Ishikawa (cell line): ENCODE results near the gene HOXA5.

Experiments
- CEBPB ChIP-seq: IDR thresholded peaks from 2 replicates; pipeline ENCODE4 v1.6.1; 2012
- CREB1 ChIP-seq: IDR thresholded peaks from 2 replicates; pipeline ENCODE4 v1.6.1; 2012; ENCODE audit warnings: low read depth
- EGR1 ChIP-seq: IDR thresholded peaks from 2 replicates; pipeline ENCODE4 v1.6.1; 2012
- EP300 ChIP-seq: IDR thresholded peaks from 2 replicates; pipeline ENCODE4 v1.6.1; 2012; ENCODE audit warnings: borderline replicate concordance
- FOXM1 ChIP-seq: IDR thresholded peaks from 2 replicates; pipeline ENCODE4 v1.6.1; 2012; ENCODE audit warnings: low read depth, borderline replicate concordance
- NFIC ChIP-seq: IDR thresholded peaks from 2 replicates; pipeline ENCODE4 v1.6.1; 2012
- RAD21 ChIP-seq: IDR thresholded peaks from 2 replicates; pipeline ENCODE4 v1.6.1; 2012; ENCODE audit warnings: low read depth
- TAF1 ChIP-seq: IDR thresholded peaks from 2 replicates; pipeline ENCODE4 v1.6.1; 2012; ENCODE audit warnings: low read depth, mild to moderate bottlenecking
- TCF12 ChIP-seq: IDR thresholded peaks from 2 replicates; pipeline ENCODE4 v1.6.1; 2012; ENCODE audit warnings: low read depth
- TEAD4 ChIP-seq: IDR thresholded peaks from 2 replicates; pipeline ENCODE4 v1.6.1; 2012
- YY1 ChIP-seq: IDR thresholded peaks from 2 replicates; pipeline ENCODE4 v1.6.1; 2012; ENCODE audit warnings: low read depth
- ZBTB7A ChIP-seq: IDR thresholded peaks from 2 replicates; pipeline ENCODE4 v1.6.1; 2012; ENCODE audit warnings: low read depth
- TF ChIP-seq, protein P1 (sequence below): IDR thresholded peaks from 2 replicates; pipeline ENCODE4 v1.6.1; 2012
- TF ChIP-seq, protein P2 (sequence below): IDR thresholded peaks from 2 replicates; pipeline ENCODE4 v1.6.1; 2012
- TF ChIP-seq, protein P3 (sequence below): IDR thresholded peaks from 2 replicates; pipeline ENCODE4 v1.6.1; 2012; ENCODE audit warnings: low read depth, mild to moderate bottlenecking

The HOXA5 gene

DNA sequence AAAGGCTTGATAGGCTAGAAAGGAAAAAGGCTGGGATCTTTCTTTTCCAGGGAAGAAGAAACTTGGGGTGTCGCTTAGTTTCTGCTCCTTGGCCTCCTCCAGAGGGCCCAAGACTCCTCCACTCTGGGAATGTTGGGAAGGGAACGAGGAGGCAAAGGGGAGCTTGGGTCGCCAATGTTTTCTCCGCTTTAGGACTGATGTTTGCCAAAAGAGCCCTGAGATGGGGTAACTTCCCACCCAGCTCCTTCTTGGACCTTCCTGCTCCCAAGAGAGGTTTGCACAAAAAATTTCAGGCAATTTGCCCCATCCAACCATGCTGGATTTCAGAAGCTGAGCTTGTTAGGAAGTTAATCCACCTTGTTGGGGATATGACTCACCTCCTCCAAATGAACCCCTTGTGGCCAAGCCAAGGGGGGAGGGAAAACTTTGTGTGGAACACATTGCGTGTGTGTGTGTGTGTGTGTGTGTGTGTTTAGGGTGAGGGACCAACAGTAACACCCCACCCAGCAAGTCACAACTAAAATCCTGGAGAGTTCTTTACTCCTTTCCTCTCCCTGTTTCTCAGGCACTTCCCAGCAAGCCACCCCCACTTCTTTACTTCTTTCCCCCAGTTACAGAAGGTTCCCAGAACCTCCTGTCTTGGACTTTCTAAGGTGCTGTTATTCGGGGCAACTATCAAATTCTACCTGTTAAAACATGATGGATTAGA lies 32.3 kb downstream of the HOXA5 start:
- TF ChIP-seq YY1 = no peak
- TF ChIP-seq TAF1 = no peak
- no peak for TF ChIP-seq TCF12
- TF ChIP-seq CREB1 = no peak
- TF ChIP-seq, protein P1, sequence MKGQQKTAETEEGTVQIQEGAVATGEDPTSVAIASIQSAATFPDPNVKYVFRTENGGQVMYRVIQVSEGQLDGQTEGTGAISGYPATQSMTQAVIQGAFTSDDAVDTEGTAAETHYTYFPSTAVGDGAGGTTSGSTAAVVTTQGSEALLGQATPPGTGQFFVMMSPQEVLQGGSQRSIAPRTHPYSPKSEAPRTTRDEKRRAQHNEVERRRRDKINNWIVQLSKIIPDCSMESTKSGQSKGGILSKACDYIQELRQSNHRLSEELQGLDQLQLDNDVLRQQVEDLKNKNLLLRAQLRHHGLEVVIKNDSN = no peak
- TF ChIP-seq EGR1 = no peak
- TF ChIP-seq NFIC = no peak

DNA sequence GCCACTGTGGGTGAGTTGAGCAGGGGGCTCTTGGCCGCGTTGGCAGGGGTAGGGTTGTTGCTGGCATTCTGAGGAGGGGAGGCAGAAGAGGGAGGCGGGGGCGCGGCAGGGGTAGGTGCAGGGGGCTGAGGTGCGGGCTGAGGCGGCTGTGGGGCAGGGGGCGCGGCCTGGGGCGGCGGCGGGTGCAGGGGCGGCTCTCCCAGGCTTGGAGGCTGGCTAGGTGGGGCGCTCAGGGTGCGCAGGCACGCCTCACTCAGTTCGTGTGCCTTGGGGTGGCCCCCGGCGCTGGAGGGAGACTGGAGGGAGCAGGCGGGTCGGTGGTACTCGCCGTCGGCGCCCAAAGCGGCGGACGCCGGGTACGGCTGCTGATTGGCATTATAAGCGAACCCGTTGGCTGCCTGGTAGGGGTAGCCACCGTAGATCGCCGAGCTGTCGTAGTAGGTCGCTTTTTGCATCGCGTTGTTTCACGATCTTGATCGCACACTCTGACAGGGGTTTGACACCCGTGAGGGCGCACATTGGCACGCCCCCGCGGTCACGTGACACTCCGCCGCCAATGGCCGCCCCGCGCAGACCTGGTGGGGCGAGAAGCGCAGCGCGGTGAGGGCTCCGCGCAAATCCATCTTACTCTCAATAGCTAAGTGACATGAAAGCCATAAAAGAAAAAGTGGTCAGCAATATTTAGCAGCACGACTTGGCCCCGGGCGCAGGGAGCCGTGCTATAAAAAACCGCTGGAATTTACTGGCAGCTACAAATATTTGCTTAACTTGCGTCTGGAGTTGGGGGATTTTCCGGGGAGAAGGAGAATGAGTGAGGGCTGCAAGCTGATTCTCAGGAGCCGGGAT lies 33.1 kb downstream of the HOXA5 start:
- no peak for TF ChIP-seq TEAD4
- TF ChIP-seq, protein P1 = no peak
- TF ChIP-seq YY1 = no peak
- no peak for TF ChIP-seq FOXM1
- no peak for TF ChIP-seq ZBTB7A
- TF ChIP-seq EGR1 = no peak
- no peak for TF ChIP-seq TAF1
- TF ChIP-seq CEBPB = no peak
- no peak for TF ChIP-seq TCF12
- no peak for TF ChIP-seq RAD21
- TF ChIP-seq NFIC = no peak
- TF ChIP-seq, protein P2, sequence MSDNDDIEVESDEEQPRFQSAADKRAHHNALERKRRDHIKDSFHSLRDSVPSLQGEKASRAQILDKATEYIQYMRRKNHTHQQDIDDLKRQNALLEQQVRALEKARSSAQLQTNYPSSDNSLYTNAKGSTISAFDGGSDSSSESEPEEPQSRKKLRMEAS = no peak
- TF ChIP-seq EP300 = no peak
- no peak for TF ChIP-seq CREB1
- TF ChIP-seq, protein P3, sequence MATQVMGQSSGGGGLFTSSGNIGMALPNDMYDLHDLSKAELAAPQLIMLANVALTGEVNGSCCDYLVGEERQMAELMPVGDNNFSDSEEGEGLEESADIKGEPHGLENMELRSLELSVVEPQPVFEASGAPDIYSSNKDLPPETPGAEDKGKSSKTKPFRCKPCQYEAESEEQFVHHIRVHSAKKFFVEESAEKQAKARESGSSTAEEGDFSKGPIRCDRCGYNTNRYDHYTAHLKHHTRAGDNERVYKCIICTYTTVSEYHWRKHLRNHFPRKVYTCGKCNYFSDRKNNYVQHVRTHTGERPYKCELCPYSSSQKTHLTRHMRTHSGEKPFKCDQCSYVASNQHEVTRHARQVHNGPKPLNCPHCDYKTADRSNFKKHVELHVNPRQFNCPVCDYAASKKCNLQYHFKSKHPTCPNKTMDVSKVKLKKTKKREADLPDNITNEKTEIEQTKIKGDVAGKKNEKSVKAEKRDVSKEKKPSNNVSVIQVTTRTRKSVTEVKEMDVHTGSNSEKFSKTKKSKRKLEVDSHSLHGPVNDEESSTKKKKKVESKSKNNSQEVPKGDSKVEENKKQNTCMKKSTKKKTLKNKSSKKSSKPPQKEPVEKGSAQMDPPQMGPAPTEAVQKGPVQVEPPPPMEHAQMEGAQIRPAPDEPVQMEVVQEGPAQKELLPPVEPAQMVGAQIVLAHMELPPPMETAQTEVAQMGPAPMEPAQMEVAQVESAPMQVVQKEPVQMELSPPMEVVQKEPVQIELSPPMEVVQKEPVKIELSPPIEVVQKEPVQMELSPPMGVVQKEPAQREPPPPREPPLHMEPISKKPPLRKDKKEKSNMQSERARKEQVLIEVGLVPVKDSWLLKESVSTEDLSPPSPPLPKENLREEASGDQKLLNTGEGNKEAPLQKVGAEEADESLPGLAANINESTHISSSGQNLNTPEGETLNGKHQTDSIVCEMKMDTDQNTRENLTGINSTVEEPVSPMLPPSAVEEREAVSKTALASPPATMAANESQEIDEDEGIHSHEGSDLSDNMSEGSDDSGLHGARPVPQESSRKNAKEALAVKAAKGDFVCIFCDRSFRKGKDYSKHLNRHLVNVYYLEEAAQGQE = no peak

DNA sequence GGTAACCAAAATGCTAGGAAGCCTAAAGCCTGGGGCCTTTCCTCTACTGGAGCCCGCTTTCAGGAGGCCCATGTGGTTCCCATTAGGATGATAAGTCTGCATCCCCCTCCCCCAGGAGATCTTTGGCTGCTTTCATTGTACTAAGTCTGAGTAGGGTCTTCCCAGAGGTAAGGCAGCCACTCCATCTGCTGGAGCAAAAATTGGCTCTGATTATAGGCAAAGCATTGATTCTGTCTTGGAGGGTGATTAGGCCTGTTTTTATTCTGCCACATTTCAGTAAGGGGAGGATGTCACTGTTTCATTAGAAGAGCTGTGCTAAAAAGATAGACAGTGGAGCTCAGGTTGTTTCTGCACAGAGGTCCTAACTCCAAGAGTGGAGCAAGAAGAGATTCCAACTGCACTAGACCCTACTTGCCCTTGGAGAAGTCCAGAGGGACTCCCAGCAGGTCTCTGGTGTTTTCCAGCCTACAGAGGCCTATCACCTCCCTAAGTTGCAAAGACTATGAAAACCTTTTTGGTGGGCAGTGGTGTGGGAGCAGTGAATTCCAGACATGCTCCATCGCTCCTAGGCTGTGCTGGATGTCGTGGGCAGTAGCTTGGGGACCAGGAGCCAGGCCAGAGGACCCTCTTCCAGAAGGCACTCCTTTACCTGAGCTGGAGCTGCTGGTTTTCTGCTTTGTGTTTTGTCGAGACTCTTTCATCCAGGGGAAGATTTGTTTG lies 33.9 kb downstream of the HOXA5 start:
- no peak for TF ChIP-seq RAD21
- no peak for TF ChIP-seq EGR1
- TF ChIP-seq, protein P3 = no peak
- TF ChIP-seq TAF1 = no peak
- TF ChIP-seq NFIC = no peak
- no peak for TF ChIP-seq CEBPB
- TF ChIP-seq, protein P1 = no peak
- no peak for TF ChIP-seq YY1
- TF ChIP-seq TEAD4 = no peak
- TF ChIP-seq EP300 = no peak
- no peak for TF ChIP-seq TCF12
- TF ChIP-seq CREB1 = no peak

DNA sequence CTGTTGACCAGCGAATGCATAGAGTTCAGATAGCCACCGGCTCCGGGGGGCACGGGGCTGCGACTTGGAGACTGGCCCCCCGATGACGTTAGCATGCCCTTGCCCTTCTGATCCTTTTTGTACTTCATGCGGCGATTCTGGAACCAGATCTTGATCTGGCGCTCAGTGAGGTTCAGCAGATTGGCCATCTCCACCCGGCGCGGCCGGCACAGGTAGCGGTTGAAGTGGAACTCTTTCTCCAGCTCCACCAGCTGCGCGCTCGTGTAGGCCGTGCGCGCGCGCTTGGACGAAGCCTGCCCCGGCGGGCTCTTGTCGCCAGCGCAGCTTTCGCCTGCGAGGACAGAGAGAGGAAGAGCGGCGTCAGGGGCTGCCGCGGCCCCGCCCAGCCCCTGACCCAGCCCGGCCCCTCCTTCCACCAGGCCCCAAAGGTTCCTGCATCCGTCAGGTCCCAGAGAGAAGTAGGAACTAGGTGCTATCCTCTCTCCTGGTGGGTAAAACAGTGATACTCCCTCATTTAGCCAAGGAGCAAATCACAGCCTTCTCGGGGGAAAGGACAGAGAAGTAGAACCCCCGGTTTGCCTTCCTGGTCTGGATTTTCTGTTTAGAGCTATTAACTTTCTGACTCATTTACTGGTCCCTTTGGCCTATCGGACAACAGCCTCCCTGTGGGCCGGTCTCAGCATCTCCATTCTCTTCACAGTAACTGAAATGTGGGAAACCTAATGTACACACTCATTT lies 34.9 kb downstream of the HOXA5 start:
- TF ChIP-seq CEBPB = no peak
- TF ChIP-seq NFIC = no peak
- TF ChIP-seq FOXM1 = no peak
- TF ChIP-seq RAD21 = no peak
- no peak for TF ChIP-seq YY1
- TF ChIP-seq CREB1 = no peak
- TF ChIP-seq ZBTB7A = no peak
- no peak for TF ChIP-seq TCF12
